ENCODE results near the gene RAMP2. TPM values are rescaled to one million over a fixed set of nuclear protein-coding genes. Genes with fewer than 3 reads are reported as not detected.

RAMP2 gene
- total and polyA plus RNA-seq, 2 of the 13 experiments (the other 11 are each of a cell fraction or from before 2014, with no cell fraction given), result 1.4 to 5.2 TPM

DNA sequence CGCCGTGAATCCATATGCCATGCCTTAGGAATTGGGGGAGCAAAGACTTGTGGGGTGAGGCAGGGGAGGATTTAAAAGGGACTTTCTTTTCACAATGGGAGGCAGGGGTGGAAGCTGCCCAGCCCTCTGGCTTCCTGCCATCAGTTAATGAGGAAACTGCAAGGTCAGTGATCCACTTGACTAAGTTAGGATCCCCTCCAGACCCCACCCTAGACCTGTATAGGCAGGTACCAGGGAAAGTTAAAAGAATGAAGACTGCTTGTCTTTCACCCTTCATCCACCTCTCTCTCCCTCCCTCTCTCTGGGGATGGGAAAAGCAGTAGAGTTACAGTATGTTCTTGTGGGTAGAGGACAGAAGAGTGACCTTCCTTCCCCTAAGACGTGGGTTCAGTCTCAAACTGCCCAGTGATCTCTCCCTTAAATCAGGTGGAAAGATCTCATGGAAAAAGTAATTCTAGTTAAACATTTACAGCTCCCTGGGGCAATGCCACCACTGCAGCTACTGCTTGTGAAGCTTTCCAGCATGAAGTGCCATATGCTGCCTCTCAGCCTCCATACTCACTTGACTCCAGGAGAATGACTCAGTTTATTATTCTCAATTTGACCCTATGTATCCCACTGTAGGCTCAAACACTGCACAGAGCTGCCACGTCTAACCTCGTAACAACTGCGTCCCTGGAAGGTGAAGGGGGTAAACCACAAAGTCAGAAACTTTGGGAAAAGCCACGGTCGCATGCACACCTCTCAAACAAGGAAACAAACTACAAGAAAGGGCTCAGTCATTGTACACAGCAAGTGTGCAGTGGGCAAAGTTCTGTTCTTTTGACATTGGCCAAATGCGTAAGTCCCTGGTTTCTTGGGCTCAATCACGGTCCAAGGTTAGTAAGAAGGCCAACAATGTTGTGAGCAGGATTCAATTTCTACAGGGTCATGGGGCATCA lies 36.3 kb downstream of the RAMP2 start (continued):
- TF ChIP-seq, protein P1, sequence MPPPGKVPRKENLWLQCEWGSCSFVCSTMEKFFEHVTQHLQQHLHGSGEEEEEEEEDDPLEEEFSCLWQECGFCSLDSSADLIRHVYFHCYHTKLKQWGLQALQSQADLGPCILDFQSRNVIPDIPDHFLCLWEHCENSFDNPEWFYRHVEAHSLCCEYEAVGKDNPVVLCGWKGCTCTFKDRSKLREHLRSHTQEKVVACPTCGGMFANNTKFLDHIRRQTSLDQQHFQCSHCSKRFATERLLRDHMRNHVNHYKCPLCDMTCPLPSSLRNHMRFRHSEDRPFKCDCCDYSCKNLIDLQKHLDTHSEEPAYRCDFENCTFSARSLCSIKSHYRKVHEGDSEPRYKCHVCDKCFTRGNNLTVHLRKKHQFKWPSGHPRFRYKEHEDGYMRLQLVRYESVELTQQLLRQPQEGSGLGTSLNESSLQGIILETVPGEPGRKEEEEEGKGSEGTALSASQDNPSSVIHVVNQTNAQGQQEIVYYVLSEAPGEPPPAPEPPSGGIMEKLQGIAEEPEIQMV (CRISPR knock-in tag; IDR thresholded peaks at IDR 0.05; ENCODE audit: low read depth), result 0 out of 2 replicates have a peak, but pooled peaks have one; percentile 61
- peak; percentile 81 for TF ChIP-seq POLR2G (IDR thresholded peaks at IDR 0.05; ENCODE audit: low read depth, low read length)
- peak; percentile 43; the same call in 1 of the 2 replicates for TF ChIP-seq GATA4 (IDR thresholded peaks at IDR 0.05; ENCODE audit: borderline replicate concordance, low read depth)
- TF ChIP-seq ZNF747 (CRISPR knock-in tag; IDR thresholded peaks at IDR 0.05; ENCODE audit: borderline replicate concordance), result 0 out of 2 replicates have a peak, but pooled peaks have one; percentile 58
- TF ChIP-seq, protein P2, sequence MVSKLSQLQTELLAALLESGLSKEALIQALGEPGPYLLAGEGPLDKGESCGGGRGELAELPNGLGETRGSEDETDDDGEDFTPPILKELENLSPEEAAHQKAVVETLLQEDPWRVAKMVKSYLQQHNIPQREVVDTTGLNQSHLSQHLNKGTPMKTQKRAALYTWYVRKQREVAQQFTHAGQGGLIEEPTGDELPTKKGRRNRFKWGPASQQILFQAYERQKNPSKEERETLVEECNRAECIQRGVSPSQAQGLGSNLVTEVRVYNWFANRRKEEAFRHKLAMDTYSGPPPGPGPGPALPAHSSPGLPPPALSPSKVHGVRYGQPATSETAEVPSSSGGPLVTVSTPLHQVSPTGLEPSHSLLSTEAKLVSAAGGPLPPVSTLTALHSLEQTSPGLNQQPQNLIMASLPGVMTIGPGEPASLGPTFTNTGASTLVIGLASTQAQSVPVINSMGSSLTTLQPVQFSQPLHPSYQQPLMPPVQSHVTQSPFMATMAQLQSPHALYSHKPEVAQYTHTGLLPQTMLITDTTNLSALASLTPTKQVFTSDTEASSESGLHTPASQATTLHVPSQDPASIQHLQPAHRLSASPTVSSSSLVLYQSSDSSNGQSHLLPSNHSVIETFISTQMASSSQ (IDR thresholded peaks at IDR 0.05; ENCODE audit: low read depth), result peak; percentile 93
- TF ChIP-seq, protein P2 (CRISPR knock-in tag; IDR thresholded peaks at IDR 0.05; ENCODE audit: borderline replicate concordance), result peak; percentile 89
- TF ChIP-seq, protein P3, sequence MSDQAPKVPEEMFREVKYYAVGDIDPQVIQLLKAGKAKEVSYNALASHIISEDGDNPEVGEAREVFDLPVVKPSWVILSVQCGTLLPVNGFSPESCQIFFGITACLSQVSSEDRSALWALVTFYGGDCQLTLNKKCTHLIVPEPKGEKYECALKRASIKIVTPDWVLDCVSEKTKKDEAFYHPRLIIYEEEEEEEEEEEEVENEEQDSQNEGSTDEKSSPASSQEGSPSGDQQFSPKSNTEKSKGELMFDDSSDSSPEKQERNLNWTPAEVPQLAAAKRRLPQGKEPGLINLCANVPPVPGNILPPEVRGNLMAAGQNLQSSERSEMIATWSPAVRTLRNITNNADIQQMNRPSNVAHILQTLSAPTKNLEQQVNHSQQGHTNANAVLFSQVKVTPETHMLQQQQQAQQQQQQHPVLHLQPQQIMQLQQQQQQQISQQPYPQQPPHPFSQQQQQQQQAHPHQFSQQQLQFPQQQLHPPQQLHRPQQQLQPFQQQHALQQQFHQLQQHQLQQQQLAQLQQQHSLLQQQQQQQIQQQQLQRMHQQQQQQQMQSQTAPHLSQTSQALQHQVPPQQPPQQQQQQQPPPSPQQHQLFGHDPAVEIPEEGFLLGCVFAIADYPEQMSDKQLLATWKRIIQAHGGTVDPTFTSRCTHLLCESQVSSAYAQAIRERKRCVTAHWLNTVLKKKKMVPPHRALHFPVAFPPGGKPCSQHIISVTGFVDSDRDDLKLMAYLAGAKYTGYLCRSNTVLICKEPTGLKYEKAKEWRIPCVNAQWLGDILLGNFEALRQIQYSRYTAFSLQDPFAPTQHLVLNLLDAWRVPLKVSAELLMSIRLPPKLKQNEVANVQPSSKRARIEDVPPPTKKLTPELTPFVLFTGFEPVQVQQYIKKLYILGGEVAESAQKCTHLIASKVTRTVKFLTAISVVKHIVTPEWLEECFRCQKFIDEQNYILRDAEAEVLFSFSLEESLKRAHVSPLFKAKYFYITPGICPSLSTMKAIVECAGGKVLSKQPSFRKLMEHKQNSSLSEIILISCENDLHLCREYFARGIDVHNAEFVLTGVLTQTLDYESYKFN (CRISPR knock-in tag; conservative IDR thresholded peaks at IDR 0.05), result peak; percentile 52
- 0 out of 2 replicates have a peak, but pooled peaks have one; percentile 26 for TF ChIP-seq ZNF431 (CRISPR knock-in tag; IDR thresholded peaks at IDR 0.05; ENCODE audit: borderline replicate concordance, low read depth)
- peak; percentile 34; the same call in 1 of the 2 replicates for TF ChIP-seq ZKSCAN8 (CRISPR knock-in tag; IDR thresholded peaks at IDR 0.05; ENCODE audit: borderline replicate concordance)
- TF ChIP-seq NFIC (IDR thresholded peaks at IDR 0.05; ENCODE audit: low read length), result 0 out of 2 replicates have a peak, but pooled peaks have one; percentile 25
- peak; percentile 36 for TF ChIP-seq MXD4 (CRISPR knock-in tag; IDR thresholded peaks at IDR 0.05)
- no peak; the same call in 1 of the 2 replicates for TF ChIP-seq ZNF232 (CRISPR knock-in tag; IDR thresholded peaks at IDR 0.05; ENCODE audit: borderline replicate concordance)
- no peak for TF ChIP-seq ZNF746 (CRISPR knock-in tag; IDR thresholded peaks at IDR 0.05)
- TF ChIP-seq YEATS2 (CRISPR knock-in tag; IDR thresholded peaks at IDR 0.05; ENCODE audit: borderline replicate concordance), result no peak
- peak; percentile 77; the same call in 1 of the 2 replicates for TF ChIP-seq KLF9 (CRISPR knock-in tag; IDR thresholded peaks at IDR 0.05; ENCODE audit: low read depth)
- 0 out of 2 replicates have a peak, but pooled peaks have one; percentile 36 for TF ChIP-seq HDAC2 (CRISPR knock-in tag; IDR thresholded peaks at IDR 0.05)
- 0 out of 2 replicates have a peak, but pooled peaks have one; percentile 39 for TF ChIP-seq RFXANK (CRISPR knock-in tag; IDR thresholded peaks at IDR 0.05)
- 0 out of 2 replicates have a peak, but pooled peaks have one; percentile 33 for TF ChIP-seq ISL2 (CRISPR knock-in tag; IDR thresholded peaks at IDR 0.05)
- TF ChIP-seq ZSCAN31 (CRISPR knock-in tag; IDR thresholded peaks at IDR 0.05; ENCODE audit: low read depth), result no peak
- no peak for TF ChIP-seq ZNF670 (CRISPR knock-in tag; IDR thresholded peaks at IDR 0.05; ENCODE audit: borderline replicate concordance)
